Fibroblast of villous mesenchyme (primary cell): ENCODE data around the gene MCOLN3. TPM values are rescaled to one million over a fixed set of nuclear protein-coding genes. Genes with fewer than 3 reads are reported as not detected.

Experiments
- DNase-seq: peaks from one replicate; pipeline ENCODE4 v3.0.0-alpha.2; 2010; ENCODE audit warnings: low read depth
- H3K4me3 ChIP-seq: 2 replicates; pipeline ENCODE4 v1.5.1; 2011; ENCODE audit warnings: low read depth, mild to moderate bottlenecking, low read length
- CTCF ChIP-seq: IDR thresholded peaks from 2 replicates; pipeline ENCODE4 v1.5.1; 2012; ENCODE audit warnings: low read depth, mild to moderate bottlenecking, low read length; ENCODE audit not compliant: insufficient read depth
- total RNA-seq: library from RNA; depleted of rRNA; stranded (reverse); fragments of >200 nt; gene quantifications from 2 replicates; pipeline ENCODE4 v1.2.3, GENCODE V29; 2012

Gene MCOLN3
- 0.86 and 0.97 TPM in 2 replicates for total RNA-seq

GRCh38 chr1:85048296-85049064, at the start of gene MCOLN3:
Gene MCOLN3, minus strand, starts transcription at chr1:85048500. Its CDS starts 3,140 bp downstream, at chr1:85045360.
- no peak for DNase-seq
- H3K4me3 ChIP-seq, result peak within 1 kb of the TSS; percentile 40
- TF ChIP-seq CTCF, result no peak

GRCh38 chr1:85093644-85094043, 45.3 kb upstream of the MCOLN3 start:
- H3K4me3 ChIP-seq, result no peak overlapping the region

GRCh38 chr1:85091671-85092280, 43.5 kb upstream of the MCOLN3 start:
- no peak overlapping the region for H3K4me3 ChIP-seq
- TF ChIP-seq CTCF, result no peak
- DNase-seq, result no peak

More at GRCh38 chr1:85093644-85094043, 45.3 kb upstream of the MCOLN3 start:
- no peak for DNase-seq
- no peak for TF ChIP-seq CTCF

GRCh38 chr1:85090225-85090624, 41.9 kb upstream of the MCOLN3 start:
- no peak overlapping the region for H3K4me3 ChIP-seq
- no peak for DNase-seq
- no peak for TF ChIP-seq CTCF

- no peak for TF ChIP-seq CTCF
- no peak overlapping the region for H3K4me3 ChIP-seq
- no peak for DNase-seq
These were observed 40.9 kb upstream of the MCOLN3 start for GRCh38 chr1:85089203-85089602.

GRCh38 chr1:85088408-85088784, 40.1 kb upstream of the MCOLN3 start:
- no peak overlapping the region for H3K4me3 ChIP-seq
- no peak for DNase-seq
- no peak for TF ChIP-seq CTCF
